K562 (cell line): ENCODE data around the gene PDE8B. TPM values are rescaled to one million over a fixed set of nuclear protein-coding genes. Genes with fewer than 3 reads are reported as not detected.
A peak's percentile ranks its signal among the peaks of the same experiment; 100 is the strongest.

Experiments
- ATAC-seq: fragments of 200-7000 bp; cut with Tn5 transposase; 3 replicates; pipeline ENCODE4 v1.9.1; 2020; ENCODE audit warnings: moderate library complexity
- BruUV-seq: library from RNA; stranded (reverse); fragments of 400-500 nt; replicated peaks from 2 replicates; lab custom pipeline; 2021; lab: Mats Ljungman, UMichigan
- CTCF ChIA-PET: fragments of 300-600 bp; formaldehyde crosslinking; extraction: SDS; loops from one replicate; lab custom pipeline; 2021; ENCODE audit warnings: low intra/inter-chr PET ratio; lab: Yijun Ruan, JAX
- POLR2A ChIA-PET: fragments of 300-600, 350-650 bp; sonication (Branson Sonifier 250); formaldehyde crosslinking; extraction: SDS; loops from one replicate; lab custom pipeline; 2021; ENCODE audit warnings: antibody characterized with exemption, inconsistent platforms; lab: Yijun Ruan, JAX
- DNase-seq, 4 experiments: peaks; one replicate each; pipeline versions ENCODE4 v3.0.0 to v3.0.0-alpha.2; 2011 to 2018; ENCODE audit warnings: low spot score in 3 of 4, mixed read lengths in 3 of 4; ENCODE audit errors: extremely low read depth in 1 of 4
- FAIRE-seq: peaks from 2 replicates; lab custom pipeline; 2011; peaks lifted over from hg19 to GRCh38; lab: Jason Lieb, UNC
- H2AFZ ChIP-seq: 2 replicates; pipeline ENCODE4 v1.6.0; 2011; ENCODE audit warnings: low read depth, low read length, control low read depth, inconsistent platforms
- H3K27ac ChIP-seq: fragments of 200-600 bp; 3 replicates; pipeline ENCODE4 v1.8.0; 2011; ENCODE audit warnings: low read depth, mild to moderate bottlenecking, control low read depth, inconsistent platforms, low read length, moderate library complexity, mixed read lengths; ENCODE audit errors: extremely low read depth
- H3K27me3 ChIP-seq, 2 experiments: fragments of 300-600 bp in 1 of 2; 2 replicates in 1 of 2; 3 replicates in 1 of 2; pipeline versions ENCODE4 v1.6.0 to v1.8.0; 2011; ENCODE audit warnings: inconsistent platforms in 2 of 2, low read length in 2 of 2, mild to moderate bottlenecking in 1 of 2, mixed read lengths in 1 of 2, moderate library complexity in 1 of 2; ENCODE audit not compliant: control insufficient read depth in 2 of 2, insufficient read depth in 2 of 2
- H3K36me3 ChIP-seq: fragments of 300-600 bp; 3 replicates; pipeline ENCODE4 v1.8.0; 2011; ENCODE audit warnings: mild to moderate bottlenecking, low read length, inconsistent platforms; ENCODE audit not compliant: control insufficient read depth, insufficient read depth
- H3K4me1 ChIP-seq, 2 experiments: fragments of 200-600 bp in 1 of 2; replicated peaks in 1 of 2; 2 replicates in 1 of 2; 3 replicates in 1 of 2; pipeline versions ENCODE4 v1.5.1 to v1.8.0; 2011; ENCODE audit warnings: inconsistent platforms in 2 of 2, low read length in 2 of 2, mild to moderate bottlenecking in 1 of 2, mixed read lengths in 1 of 2, moderate library complexity in 1 of 2; ENCODE audit not compliant: control insufficient read depth in 2 of 2, insufficient read depth in 2 of 2
- H3K4me2 ChIP-seq: 2 replicates; pipeline ENCODE4 v1.6.1; 2011; ENCODE audit warnings: low read length, control low read depth, inconsistent platforms, mixed read lengths; ENCODE audit not compliant: insufficient read depth
- H3K4me3 ChIP-seq: fragments of 200-600 bp; sonication (generic), shearing (Covaris generic); 2 replicates; pipeline ENCODE4 v1.5.1; 2016; ENCODE audit warnings: control low read depth, inconsistent platforms
- H3K79me2 ChIP-seq: fragments of 200-600 bp; 3 replicates; pipeline ENCODE4 v1.8.0; 2011; ENCODE audit warnings: low read length, inconsistent platforms; ENCODE audit not compliant: control insufficient read depth, insufficient read depth
- H3K9ac ChIP-seq, 2 experiments: 2 replicates each; pipeline versions ENCODE4 v1.6.0 to v1.6.1; 2011; ENCODE audit warnings: low read depth in 2 of 2, low read length in 2 of 2, control low read depth in 1 of 2, inconsistent platforms in 1 of 2, mild to moderate bottlenecking in 1 of 2, mixed read lengths in 1 of 2; ENCODE audit not compliant: insufficient read depth in 1 of 2
- H3K9me1 ChIP-seq: one replicate; pipeline ENCODE4 v1.6.0; 2011; ENCODE audit warnings: inconsistent platforms, mild to moderate bottlenecking, low read length, moderate library complexity; ENCODE audit not compliant: control insufficient read depth, insufficient read depth
- H3K9me3 ChIP-seq: replicated peaks from 2 replicates; pipeline ENCODE4 v1.5.1; 2011; ENCODE audit warnings: low read depth, low read length, inconsistent platforms; ENCODE audit not compliant: control insufficient read depth, insufficient read depth
- H4K20me1 ChIP-seq: replicated peaks from 2 replicates; pipeline ENCODE4 v1.6.1; 2011; ENCODE audit warnings: low read length, inconsistent platforms, mixed read lengths; ENCODE audit not compliant: control insufficient read depth, insufficient read depth
- WGBS: fragments of 100-300 bp; shearing (Covaris generic); methylation state at CpG from one replicate; pipeline ENCODE4 v1.1.6; 2016; ENCODE audit warnings: low coverage, mixed read lengths; ENCODE audit not compliant: insufficient coverage; ENCODE audit errors: missing lambda C conversion rate; 5-methylcytosine and 5-hydroxymethylcytosine counted together
- in situ Hi-C: fragments of 300-500 bp; cut with MboI; formaldehyde crosslinking; loops from 4 replicates; pipeline ENCODE4 v1.15.0; 2018; ENCODE audit warnings: inconsistent platforms, mixed read lengths
- intact Hi-C: fragments of 100-400 bp; cut with micrococcal nuclease; formaldehyde crosslinking; loops from 2 replicates; pipeline ENCODE4 v1.14.2; 2022
- polyA plus RNA-seq, 8 experiments: library from polyadenylated mRNA; depleted of rRNA in 4 of 8; stranded (reverse) in 5 of 8; unstranded in 3 of 8; fragments of >200 nt; fragmentation: Nextera tagmentation in 2 of 8; fragmentation: Illumina TruSeq in 1 of 8; extraction: Ambion mirVana in 2 of 8; extraction: Trizol in 1 of 8; gene quantifications; 2 replicates each; pipeline versions ENCODE4 v1.2.1 to v1.2.3, GENCODE V29; 2011 to 2014; ENCODE audit warnings: inconsistent platforms in 1 of 8, missing spikeins in 1 of 8
- total RNA-seq, 7 experiments: library from RNA; depleted of rRNA in 6 of 7; stranded (reverse); fragments of >200 nt in 6 of 7; fragmentation: Illumina TruSeq in 2 of 7; extraction: Trizol in 2 of 7; gene quantifications; 2 replicates each; pipeline versions ENCODE4 v1.2.1 to v1.2.3, GENCODE V29; 2011 to 2021; ENCODE audit warnings: low replicate concordance in 1 of 7
- TF ChIP-seq, protein P1 (sequence below): fragments of 450-650 bp; formaldehyde crosslinking; IDR thresholded peaks from 2 replicates; pipeline ENCODE4 v1.4.0; 2020; ENCODE audit warnings: mild to moderate bottlenecking, moderate library complexity
- TF ChIP-seq, protein P2 (sequence below), 2 experiments: fragments of 450-650 bp; formaldehyde crosslinking in 1 of 2; IDR thresholded peaks; 2 replicates each; pipeline versions ENCODE4 v1.4.0 to v1.6.1; 2014 to 2020; ENCODE audit warnings: mild to moderate bottlenecking in 2 of 2, borderline replicate concordance in 1 of 2, low read depth in 1 of 2

The PDE8B gene
- total and polyA plus RNA-seq, 9 of the 15 experiments (the other 6 are each of a cell fraction or from before 2014, with no cell fraction given): 0.15 to 0.28 TPM; not detected in 7

DNA sequence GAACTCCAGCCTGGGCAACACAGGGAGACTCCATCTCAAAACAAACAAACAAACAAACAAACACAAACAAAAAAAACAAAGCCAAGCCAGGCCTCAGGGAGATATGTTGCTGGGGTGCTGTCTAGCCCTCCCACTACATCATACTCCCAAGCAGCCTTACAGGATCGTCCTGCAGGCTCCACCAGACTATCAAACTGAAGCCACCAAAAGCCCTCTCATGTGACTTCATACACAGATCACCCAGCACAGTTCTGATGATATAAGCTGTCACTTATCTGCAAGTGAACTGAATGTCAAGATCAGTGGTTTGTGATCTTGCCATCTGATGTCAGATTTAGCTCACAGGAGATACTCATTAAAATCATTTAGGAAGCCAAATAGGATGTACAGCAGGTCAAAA lies 238.4 kb downstream of the PDE8B start:
- CTCF ChIA-PET: no interaction called here
- intact Hi-C loops: no loop called here
- DNase-seq: no peak
- no peak for ATAC-seq
- no peaks in the 10 kb centered on the region for H3K9me1 ChIP-seq
- BruUV-seq: no TSS peak
- no peak overlapping the region for H3K4me2 ChIP-seq
- FAIRE-seq: no peak
- H3K4me3 ChIP-seq: no peak overlapping the region
- no peaks in the 10 kb centered on the region for H4K20me1 ChIP-seq
- no peak overlapping the region for H2AFZ ChIP-seq
- in situ Hi-C loops: no loop called here
- peaks cover 32% of the 10 kb centered on the region for H3K36me3 ChIP-seq
- POLR2A ChIA-PET: interaction anchor here (0.6 to 0.9 kb wide), 2 partner anchors 11 to 16 kb away, joined by 3 read pairs; no protein-coding TSS in a partner anchor
- no peaks in the 10 kb centered on the region for H3K9me3 ChIP-seq
- no peaks in the 10 kb centered on the region for H3K27me3 ChIP-seq
- H3K79me2 ChIP-seq: no peaks in the 10 kb centered on the region
- H3K27ac ChIP-seq: no peak overlapping the region
- H3K4me1 ChIP-seq: peaks cover 9 to 17% of the 10 kb centered on the region in 2 experiments
- WGBS: 11% methylated on average over 1 of the region's 1 CpG
- H3K9ac ChIP-seq: no peak overlapping the region
- TF ChIP-seq, protein P1, sequence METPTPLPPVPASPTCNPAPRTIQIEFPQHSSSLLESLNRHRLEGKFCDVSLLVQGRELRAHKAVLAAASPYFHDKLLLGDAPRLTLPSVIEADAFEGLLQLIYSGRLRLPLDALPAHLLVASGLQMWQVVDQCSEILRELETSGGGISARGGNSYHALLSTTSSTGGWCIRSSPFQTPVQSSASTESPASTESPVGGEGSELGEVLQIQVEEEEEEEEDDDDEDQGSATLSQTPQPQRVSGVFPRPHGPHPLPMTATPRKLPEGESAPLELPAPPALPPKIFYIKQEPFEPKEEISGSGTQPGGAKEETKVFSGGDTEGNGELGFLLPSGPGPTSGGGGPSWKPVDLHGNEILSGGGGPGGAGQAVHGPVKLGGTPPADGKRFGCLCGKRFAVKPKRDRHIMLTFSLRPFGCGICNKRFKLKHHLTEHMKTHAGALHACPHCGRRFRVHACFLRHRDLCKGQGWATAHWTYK (CRISPR knock-in tag): 0 out of 2 replicates have a peak, but pooled peaks have one; percentile 24
- TF ChIP-seq, protein P2, sequence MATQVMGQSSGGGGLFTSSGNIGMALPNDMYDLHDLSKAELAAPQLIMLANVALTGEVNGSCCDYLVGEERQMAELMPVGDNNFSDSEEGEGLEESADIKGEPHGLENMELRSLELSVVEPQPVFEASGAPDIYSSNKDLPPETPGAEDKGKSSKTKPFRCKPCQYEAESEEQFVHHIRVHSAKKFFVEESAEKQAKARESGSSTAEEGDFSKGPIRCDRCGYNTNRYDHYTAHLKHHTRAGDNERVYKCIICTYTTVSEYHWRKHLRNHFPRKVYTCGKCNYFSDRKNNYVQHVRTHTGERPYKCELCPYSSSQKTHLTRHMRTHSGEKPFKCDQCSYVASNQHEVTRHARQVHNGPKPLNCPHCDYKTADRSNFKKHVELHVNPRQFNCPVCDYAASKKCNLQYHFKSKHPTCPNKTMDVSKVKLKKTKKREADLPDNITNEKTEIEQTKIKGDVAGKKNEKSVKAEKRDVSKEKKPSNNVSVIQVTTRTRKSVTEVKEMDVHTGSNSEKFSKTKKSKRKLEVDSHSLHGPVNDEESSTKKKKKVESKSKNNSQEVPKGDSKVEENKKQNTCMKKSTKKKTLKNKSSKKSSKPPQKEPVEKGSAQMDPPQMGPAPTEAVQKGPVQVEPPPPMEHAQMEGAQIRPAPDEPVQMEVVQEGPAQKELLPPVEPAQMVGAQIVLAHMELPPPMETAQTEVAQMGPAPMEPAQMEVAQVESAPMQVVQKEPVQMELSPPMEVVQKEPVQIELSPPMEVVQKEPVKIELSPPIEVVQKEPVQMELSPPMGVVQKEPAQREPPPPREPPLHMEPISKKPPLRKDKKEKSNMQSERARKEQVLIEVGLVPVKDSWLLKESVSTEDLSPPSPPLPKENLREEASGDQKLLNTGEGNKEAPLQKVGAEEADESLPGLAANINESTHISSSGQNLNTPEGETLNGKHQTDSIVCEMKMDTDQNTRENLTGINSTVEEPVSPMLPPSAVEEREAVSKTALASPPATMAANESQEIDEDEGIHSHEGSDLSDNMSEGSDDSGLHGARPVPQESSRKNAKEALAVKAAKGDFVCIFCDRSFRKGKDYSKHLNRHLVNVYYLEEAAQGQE (IDR thresholded peaks at IDR 0.05; ENCODE audit: borderline replicate concordance): no peak
- TF ChIP-seq, protein P2 (CRISPR knock-in tag; IDR thresholded peaks at IDR 0.05; ENCODE audit: low read depth): no peak
